ENCODE results near the gene DCLK1. TPM values are rescaled to one million over a fixed set of nuclear protein-coding genes. Genes with fewer than 3 reads are reported as not detected.

Gene DCLK1
- total RNA-seq, 2 donors from 2014 or later = 2.6 to 8.6 TPM

DNA sequence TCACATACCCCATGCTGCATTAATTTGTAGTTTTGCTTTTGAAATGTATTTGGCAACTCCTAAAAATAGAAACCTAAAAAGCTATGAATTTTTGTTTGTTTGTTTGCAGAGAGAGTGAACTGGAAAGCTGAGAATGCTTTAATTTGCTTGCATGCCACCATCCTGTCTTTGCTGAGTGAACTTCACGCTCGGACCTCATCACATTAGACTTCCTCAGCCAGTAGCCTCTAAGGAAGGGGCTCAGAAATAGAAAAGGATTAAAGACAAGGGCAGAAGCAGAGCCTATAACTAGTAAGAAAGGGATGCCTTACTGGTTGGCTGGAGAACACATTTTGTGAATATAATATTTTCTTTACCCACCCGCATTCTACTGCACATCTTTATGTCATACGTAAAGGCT is 275.1 kb downstream of the DCLK1 start:
- H3K36me3 ChIP-seq (replicated peaks in 1 of 2; ENCODE audit: insufficient read depth in 1 of 2, low read depth in 2 of 2) = no peaks in the 10 kb centered on the region
- H3K9me3 ChIP-seq = no peaks in the 10 kb centered on the region
- no peak overlapping the region for H3K4me3 ChIP-seq
- H3K27ac ChIP-seq = no peak overlapping the region
- TF ChIP-seq CTCF (IDR thresholded peaks at IDR 0.05) = no peak
- no peak for TF ChIP-seq POLR2A (IDR thresholded peaks at IDR 0.05)
- 37 to 52% methylated on average over 4 of the region's 4 CpGs for WGBS, 2 donors
- ATAC-seq (no peak), DNase-seq (no peak)
- intact Hi-C loops (cut with DNase I) = no loop called here
- no peaks in the 10 kb centered on the region for H3K4me1 ChIP-seq
- H3K27me3 ChIP-seq = no peaks in the 10 kb centered on the region

DNA sequence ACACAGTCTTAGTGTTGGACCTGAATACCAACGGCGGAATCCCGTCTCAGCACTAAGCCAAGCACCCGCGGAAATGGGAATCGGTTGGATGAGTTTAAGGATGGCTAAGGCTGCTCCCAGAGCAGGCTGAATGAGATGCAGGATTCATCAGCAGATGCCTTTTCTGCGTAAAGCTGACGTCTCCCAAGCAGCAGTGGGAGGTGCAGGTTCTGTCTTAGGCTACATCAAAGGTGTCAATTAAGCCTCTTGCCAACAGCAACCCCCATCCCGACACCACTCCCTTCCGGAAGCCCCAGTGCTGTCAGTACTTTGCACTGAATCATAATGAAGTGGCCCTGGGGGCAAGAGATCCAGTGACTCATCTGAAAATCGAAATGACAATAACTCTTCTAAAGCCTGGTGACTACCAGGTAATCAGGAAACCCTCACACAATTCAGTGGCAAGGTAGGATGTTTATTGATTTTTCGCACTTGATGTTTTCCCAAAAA is 275.6 kb downstream of the DCLK1 start:
- no peak for DNase-seq

DNA sequence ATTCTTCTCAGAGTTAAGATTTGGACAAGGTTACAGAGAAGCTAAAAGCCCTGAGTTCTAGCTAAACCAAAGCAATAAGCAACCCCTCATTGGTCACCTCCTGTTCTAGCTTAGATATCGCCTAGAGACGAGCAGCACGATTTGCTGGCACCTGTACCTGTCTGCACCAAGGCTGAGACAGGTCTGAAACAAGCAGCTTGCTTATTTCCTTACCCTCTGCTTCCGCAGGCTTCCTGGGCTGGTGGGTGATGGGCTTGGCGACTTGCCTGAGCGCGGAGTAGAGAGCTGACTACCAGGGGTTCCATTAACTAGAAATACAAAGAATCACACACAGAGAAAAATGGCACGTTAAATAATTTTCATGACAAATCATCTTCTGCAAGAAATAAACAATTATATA is 276.9 kb downstream of the DCLK1 start:
- Histone ChIP-seq H3K4me1 (no peaks in the 10 kb centered on the region), H3K9me3 (no peaks in the 10 kb centered on the region), H3K27me3 (no peaks in the 10 kb centered on the region), H3K27ac (no peak overlapping the region), H3K4me3 (no peak overlapping the region), H3K36me3 (replicated peaks in 1 of 2; ENCODE audit: insufficient read depth in 1 of 2, low read depth in 2 of 2) (no peaks in the 10 kb centered on the region)
- TF ChIP-seq CTCF (IDR thresholded peaks at IDR 0.05) (no peak), POLR2A (IDR thresholded peaks at IDR 0.05) (no peak)
- DNase-seq = no peak
- WGBS, 2 donors = 52 to 60% methylated on average over 8 of the region's 8 CpGs
- intact Hi-C loops (cut with DNase I) = no loop called here
- no peak for ATAC-seq

More for the DNA sequence above, 275.6 kb downstream of the DCLK1 start:
- Histone ChIP-seq H3K4me3 (no peak overlapping the region), H3K4me1 (no peaks in the 10 kb centered on the region), H3K27me3 (no peaks in the 10 kb centered on the region), H3K27ac (no peak overlapping the region), H3K36me3 (replicated peaks in 1 of 2; ENCODE audit: insufficient read depth in 1 of 2, low read depth in 2 of 2) (no peaks in the 10 kb centered on the region), H3K9me3 (no peaks in the 10 kb centered on the region)
- TF ChIP-seq CTCF (IDR thresholded peaks at IDR 0.05) (no peak), POLR2A (IDR thresholded peaks at IDR 0.05) (no peak)
- ATAC-seq = no peak
- intact Hi-C loops (cut with DNase I) = no loop called here
- WGBS, 2 donors = 8 to 26% methylated on average over 12 of the region's 12 CpGs

- DNase-seq (no peak), ATAC-seq (no peak)
- WGBS, 2 donors = 91 to 98% methylated on average over 3 of the region's 3 CpGs
- Histone ChIP-seq H3K9me3 (no peaks in the 10 kb centered on the region), H3K4me1 (peaks cover 4% of the 10 kb centered on the region), H3K36me3 (replicated peaks in 1 of 2; ENCODE audit: insufficient read depth in 1 of 2, low read depth in 2 of 2) (no peaks in the 10 kb centered on the region), H3K4me3 (no peak overlapping the region), H3K27me3 (no peaks in the 10 kb centered on the region), H3K27ac (no peak overlapping the region)
- intact Hi-C loops (cut with DNase I) = no loop called here
- TF ChIP-seq CTCF (IDR thresholded peaks at IDR 0.05) (no peak), POLR2A (IDR thresholded peaks at IDR 0.05) (no peak)
Observed at GRCh38 chr13:35851881-35852280, 279.3 kb downstream of the DCLK1 start.

- DNase-seq (no peak), ATAC-seq (no peak)
- H3K4me3 ChIP-seq = no peak overlapping the region
- TF ChIP-seq CTCF (IDR thresholded peaks at IDR 0.05) = no peak
- no peak for TF ChIP-seq POLR2A (IDR thresholded peaks at IDR 0.05)
- no peaks in the 10 kb centered on the region for H3K27me3 ChIP-seq
- intact Hi-C loops (cut with DNase I) = no loop called here
- no peaks in the 10 kb centered on the region for H3K9me3 ChIP-seq
- no peak overlapping the region for H3K27ac ChIP-seq
- peaks cover 4% of the 10 kb centered on the region for H3K4me1 ChIP-seq
- no peaks in the 10 kb centered on the region for H3K36me3 ChIP-seq (replicated peaks in 1 of 2; ENCODE audit: insufficient read depth in 1 of 2, low read depth in 2 of 2)
- 49 to 51% methylated on average over 5 of the region's 5 CpGs for WGBS, 2 donors
Observed at GRCh38 chr13:35851356-35851755, 279.8 kb downstream of the DCLK1 start.

Measured in body of pancreas (tissue), 4 donors.